ENCODE measurements around the gene FAM240A.

FAM240A gene

DNA sequence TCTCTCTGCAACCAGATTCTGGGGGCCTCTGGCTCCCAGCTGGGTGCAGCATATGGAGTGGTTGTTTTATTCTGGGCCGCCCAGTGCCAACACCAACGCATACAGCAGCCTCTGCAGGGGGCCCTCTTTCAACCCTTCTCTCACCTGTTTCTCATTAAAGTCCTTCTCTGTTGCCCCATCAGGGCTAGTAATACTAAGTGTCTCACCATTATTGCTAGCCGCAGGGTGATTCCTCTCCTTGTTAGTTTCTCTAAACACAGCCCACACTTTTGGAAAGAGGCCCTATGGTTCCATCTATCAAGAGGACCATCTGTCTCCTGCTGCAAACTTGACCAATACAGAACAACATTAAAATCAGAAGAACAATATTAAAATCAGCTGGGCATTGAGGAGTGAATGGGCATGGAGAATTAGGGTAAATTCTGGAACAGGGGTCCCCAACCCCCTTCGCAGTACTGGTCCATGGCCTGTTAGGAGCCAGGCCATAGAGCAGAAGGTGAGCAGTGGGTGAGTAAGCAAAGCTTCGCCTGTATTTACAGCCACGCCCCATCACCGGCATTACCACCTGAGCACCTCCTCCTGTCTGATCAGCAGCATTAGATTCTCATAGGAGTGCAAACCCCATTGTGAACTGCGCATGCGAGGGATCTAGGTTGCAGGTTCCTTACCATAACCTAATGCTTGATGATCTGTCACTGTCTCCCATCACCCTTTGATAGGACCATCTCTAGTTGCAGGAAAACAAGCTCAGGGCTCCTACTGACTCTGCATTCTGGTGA is 44.6 kb downstream of the FAM240A start:
- TF ChIP-seq GLIS3 (CRISPR knock-in tag; IDR thresholded peaks at IDR 0.05) (no peak), RARB (CRISPR knock-in tag; IDR thresholded peaks at IDR 0.05) (no peak), BACH2 (CRISPR knock-in tag; IDR thresholded peaks at IDR 0.05; ENCODE audit: borderline replicate concordance) (no peak), TOX (CRISPR knock-in tag; IDR thresholded peaks at IDR 0.05; ENCODE audit: borderline replicate concordance) (no peak), PPARA (CRISPR knock-in tag; IDR thresholded peaks at IDR 0.05; ENCODE audit: borderline replicate concordance) (no peak), ZNF70 (CRISPR knock-in tag; IDR thresholded peaks at IDR 0.05) (no peak), CSDC2 (CRISPR knock-in tag; IDR thresholded peaks at IDR 0.05) (no peak), SNAI2 (CRISPR knock-in tag; IDR thresholded peaks at IDR 0.05) (no peak), ISL1 (CRISPR knock-in tag; IDR thresholded peaks at IDR 0.05) (no peak), ZFP30 (CRISPR knock-in tag; IDR thresholded peaks at IDR 0.05) (no peak), ARNTL (CRISPR knock-in tag; IDR thresholded peaks at IDR 0.05; ENCODE audit: borderline replicate concordance, low read depth) (no peak), TCF4 (CRISPR knock-in tag; IDR thresholded peaks at IDR 0.05; ENCODE audit: borderline replicate concordance) (no peak), ESRRG (CRISPR knock-in tag; IDR thresholded peaks at IDR 0.05) (no peak)
- TF ChIP-seq, protein P1, sequence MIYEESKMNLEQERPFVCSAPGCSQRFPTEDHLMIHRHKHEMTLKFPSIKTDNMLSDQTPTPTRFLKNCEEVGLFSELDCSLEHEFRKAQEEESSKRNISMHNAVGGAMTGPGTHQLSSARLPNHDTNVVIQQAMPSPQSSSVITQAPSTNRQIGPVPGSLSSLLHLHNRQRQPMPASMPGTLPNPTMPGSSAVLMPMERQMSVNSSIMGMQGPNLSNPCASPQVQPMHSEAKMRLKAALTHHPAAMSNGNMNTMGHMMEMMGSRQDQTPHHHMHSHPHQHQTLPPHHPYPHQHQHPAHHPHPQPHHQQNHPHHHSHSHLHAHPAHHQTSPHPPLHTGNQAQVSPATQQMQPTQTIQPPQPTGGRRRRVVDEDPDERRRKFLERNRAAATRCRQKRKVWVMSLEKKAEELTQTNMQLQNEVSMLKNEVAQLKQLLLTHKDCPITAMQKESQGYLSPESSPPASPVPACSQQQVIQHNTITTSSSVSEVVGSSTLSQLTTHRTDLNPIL (CRISPR knock-in tag; IDR thresholded peaks at IDR 0.05; ENCODE audit: low read depth): no peak
- TF ChIP-seq, protein P2, sequence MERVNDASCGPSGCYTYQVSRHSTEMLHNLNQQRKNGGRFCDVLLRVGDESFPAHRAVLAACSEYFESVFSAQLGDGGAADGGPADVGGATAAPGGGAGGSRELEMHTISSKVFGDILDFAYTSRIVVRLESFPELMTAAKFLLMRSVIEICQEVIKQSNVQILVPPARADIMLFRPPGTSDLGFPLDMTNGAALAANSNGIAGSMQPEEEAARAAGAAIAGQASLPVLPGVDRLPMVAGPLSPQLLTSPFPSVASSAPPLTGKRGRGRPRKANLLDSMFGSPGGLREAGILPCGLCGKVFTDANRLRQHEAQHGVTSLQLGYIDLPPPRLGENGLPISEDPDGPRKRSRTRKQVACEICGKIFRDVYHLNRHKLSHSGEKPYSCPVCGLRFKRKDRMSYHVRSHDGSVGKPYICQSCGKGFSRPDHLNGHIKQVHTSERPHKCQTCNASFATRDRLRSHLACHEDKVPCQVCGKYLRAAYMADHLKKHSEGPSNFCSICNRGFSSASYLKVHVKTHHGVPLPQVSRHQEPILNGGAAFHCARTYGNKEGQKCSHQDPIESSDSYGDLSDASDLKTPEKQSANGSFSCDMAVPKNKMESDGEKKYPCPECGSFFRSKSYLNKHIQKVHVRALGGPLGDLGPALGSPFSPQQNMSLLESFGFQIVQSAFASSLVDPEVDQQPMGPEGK (CRISPR knock-in tag; IDR thresholded peaks at IDR 0.05; ENCODE audit: borderline replicate concordance): no peak
- TF ChIP-seq, protein P3, sequence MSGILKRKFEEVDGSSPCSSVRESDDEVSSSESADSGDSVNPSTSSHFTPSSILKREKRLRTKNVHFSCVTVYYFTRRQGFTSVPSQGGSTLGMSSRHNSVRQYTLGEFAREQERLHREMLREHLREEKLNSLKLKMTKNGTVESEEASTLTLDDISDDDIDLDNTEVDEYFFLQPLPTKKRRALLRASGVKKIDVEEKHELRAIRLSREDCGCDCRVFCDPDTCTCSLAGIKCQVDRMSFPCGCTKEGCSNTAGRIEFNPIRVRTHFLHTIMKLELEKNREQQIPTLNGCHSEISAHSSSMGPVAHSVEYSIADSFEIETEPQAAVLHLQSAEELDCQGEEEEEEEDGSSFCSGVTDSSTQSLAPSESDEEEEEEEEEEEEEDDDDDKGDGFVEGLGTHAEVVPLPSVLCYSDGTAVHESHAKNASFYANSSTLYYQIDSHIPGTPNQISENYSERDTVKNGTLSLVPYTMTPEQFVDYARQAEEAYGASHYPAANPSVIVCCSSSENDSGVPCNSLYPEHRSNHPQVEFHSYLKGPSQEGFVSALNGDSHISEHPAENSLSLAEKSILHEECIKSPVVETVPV (CRISPR knock-in tag; IDR thresholded peaks at IDR 0.05): no peak
- TF ChIP-seq, protein P4, sequence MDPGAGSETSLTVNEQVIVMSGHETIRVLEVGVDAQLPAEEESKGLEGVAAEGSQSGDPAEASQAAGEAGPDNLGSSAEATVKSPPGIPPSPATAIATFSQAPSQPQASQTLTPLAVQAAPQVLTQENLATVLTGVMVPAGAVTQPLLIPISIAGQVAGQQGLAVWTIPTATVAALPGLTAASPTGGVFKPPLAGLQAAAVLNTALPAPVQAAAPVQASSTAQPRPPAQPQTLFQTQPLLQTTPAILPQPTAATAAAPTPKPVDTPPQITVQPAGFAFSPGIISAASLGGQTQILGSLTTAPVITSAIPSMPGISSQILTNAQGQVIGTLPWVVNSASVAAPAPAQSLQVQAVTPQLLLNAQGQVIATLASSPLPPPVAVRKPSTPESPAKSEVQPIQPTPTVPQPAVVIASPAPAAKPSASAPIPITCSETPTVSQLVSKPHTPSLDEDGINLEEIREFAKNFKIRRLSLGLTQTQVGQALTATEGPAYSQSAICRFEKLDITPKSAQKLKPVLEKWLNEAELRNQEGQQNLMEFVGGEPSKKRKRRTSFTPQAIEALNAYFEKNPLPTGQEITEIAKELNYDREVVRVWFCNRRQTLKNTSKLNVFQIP (CRISPR knock-in tag; IDR thresholded peaks at IDR 0.05; ENCODE audit: borderline replicate concordance, low read depth): no peak
- ATAC-seq: no peak

DNA sequence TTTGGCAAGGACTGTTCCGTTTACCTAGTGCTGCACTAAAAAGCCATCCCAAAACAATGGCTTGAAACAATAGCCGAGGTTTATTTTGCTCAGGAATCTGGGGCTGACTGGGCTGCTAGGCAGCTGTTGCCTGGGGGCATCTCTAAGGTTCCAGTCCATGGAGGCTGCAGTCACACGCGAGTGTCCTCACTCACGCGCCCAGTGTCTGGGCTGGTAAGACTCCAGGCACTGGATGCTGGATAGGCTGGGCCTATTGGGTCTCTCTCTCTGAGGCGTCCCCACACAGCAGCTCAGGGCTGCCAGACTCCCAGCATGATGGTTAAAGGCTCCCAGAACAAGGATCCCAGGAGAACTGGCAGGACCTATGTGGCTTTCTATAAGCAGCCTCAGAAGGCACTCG is 47.0 kb downstream of the FAM240A start:
- ATAC-seq: no peak
- no peak for TF ChIP-seq ZFP30 (CRISPR knock-in tag; IDR thresholded peaks at IDR 0.05)
- TF ChIP-seq SNAI2 (CRISPR knock-in tag; IDR thresholded peaks at IDR 0.05): no peak
- no peak for TF ChIP-seq RARB (CRISPR knock-in tag; IDR thresholded peaks at IDR 0.05)
- TF ChIP-seq OSR1 (CRISPR knock-in tag; IDR thresholded peaks at IDR 0.05): no peak
- no peak for TF ChIP-seq ESRRG (CRISPR knock-in tag; IDR thresholded peaks at IDR 0.05)
- no peak for TF ChIP-seq ZNF565 (CRISPR knock-in tag; conservative IDR thresholded peaks at IDR 0.05; ENCODE audit: low read depth)
- TF ChIP-seq ZC3H10 (CRISPR knock-in tag; IDR thresholded peaks at IDR 0.05): no peak

DNA sequence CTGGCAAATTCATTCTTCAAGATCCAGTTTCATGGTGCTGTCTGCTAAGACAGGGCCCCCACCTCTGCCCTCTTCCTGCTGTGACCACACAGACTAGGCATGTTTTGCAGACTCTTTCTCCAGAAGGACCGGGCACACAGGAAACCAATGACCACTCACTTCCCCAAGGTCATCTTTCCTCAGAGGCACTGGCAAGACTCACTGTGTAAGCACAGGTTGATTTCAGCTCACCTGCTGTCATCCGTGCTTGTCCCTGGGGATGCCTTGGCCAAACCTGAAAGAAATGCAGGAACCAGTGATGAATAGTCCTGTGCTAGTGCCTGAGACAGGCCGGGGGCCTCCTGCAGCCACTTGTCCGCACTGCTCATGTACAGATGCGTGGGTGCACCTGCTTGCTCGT is 47.7 kb downstream of the FAM240A start:
- no peak for ATAC-seq
- TF ChIP-seq OSR1 (CRISPR knock-in tag; IDR thresholded peaks at IDR 0.05): no peak
- no peak for TF ChIP-seq ARNTL (CRISPR knock-in tag; IDR thresholded peaks at IDR 0.05; ENCODE audit: borderline replicate concordance, low read depth)
- no peak for TF ChIP-seq RARB (CRISPR knock-in tag; IDR thresholded peaks at IDR 0.05)
- TF ChIP-seq, protein P2 (CRISPR knock-in tag; IDR thresholded peaks at IDR 0.05; ENCODE audit: borderline replicate concordance): no peak
- no peak for TF ChIP-seq ESRRG (CRISPR knock-in tag; IDR thresholded peaks at IDR 0.05)
- TF ChIP-seq SNAI2 (CRISPR knock-in tag; IDR thresholded peaks at IDR 0.05): no peak
- no peak for TF ChIP-seq ZNF565 (CRISPR knock-in tag; conservative IDR thresholded peaks at IDR 0.05; ENCODE audit: low read depth)
- no peak for TF ChIP-seq ZC3H10 (CRISPR knock-in tag; IDR thresholded peaks at IDR 0.05)
- no peak for TF ChIP-seq ZNF8 (CRISPR knock-in tag; IDR thresholded peaks at IDR 0.05)
- TF ChIP-seq CSDC2 (CRISPR knock-in tag; IDR thresholded peaks at IDR 0.05): no peak
- TF ChIP-seq, protein P3 (CRISPR knock-in tag; IDR thresholded peaks at IDR 0.05): no peak
- TF ChIP-seq, protein P1 (CRISPR knock-in tag; IDR thresholded peaks at IDR 0.05; ENCODE audit: low read depth): no peak
- no peak for TF ChIP-seq PPARA (CRISPR knock-in tag; IDR thresholded peaks at IDR 0.05; ENCODE audit: borderline replicate concordance)
- no peak for TF ChIP-seq ZFP30 (CRISPR knock-in tag; IDR thresholded peaks at IDR 0.05)
- TF ChIP-seq, protein P4 (CRISPR knock-in tag; IDR thresholded peaks at IDR 0.05; ENCODE audit: borderline replicate concordance, low read depth): no peak
- TF ChIP-seq ISL1 (CRISPR knock-in tag; IDR thresholded peaks at IDR 0.05): no peak
- no peak for TF ChIP-seq TOX (CRISPR knock-in tag; IDR thresholded peaks at IDR 0.05; ENCODE audit: borderline replicate concordance)
